Measurements from ENCODE around the gene RGS7. TPM values are rescaled to one million over a fixed set of nuclear protein-coding genes. Genes with fewer than 3 reads are reported as not detected.

The RGS7 gene
- total and polyA plus RNA-seq, 2 of the 8 experiments (the other 6 are each of a cell fraction or from before 2014, with no cell fraction given): 1.6 to 3.0 TPM

GRCh38 chr1:240906477-240906876, 450.5 kb downstream of the RGS7 start (continued):
- no peak for TF ChIP-seq CHD7 (IDR thresholded peaks at IDR 0.05; ENCODE audit: insufficient replicate concordance, low read length)
- TF ChIP-seq ZNF274 (IDR thresholded peaks at IDR 0.05; ENCODE audit: borderline replicate concordance, extremely low read depth, low read length): no peak
- no peak for TF ChIP-seq EZH2 (IDR thresholded peaks at IDR 0.05; ENCODE audit: low read depth, low read length, severe bottlenecking)
- no peak for TF ChIP-seq ASH2L (IDR thresholded peaks at IDR 0.05; ENCODE audit: low read length)
- no peak for TF ChIP-seq TAF1 (IDR thresholded peaks at IDR 0.05; ENCODE audit: low read depth, low read length)
